H1 (cell line): ENCODE results near the gene PACSIN1. TPM values are rescaled to one million over a fixed set of nuclear protein-coding genes. Genes with fewer than 3 reads are reported as not detected.

Source experiments
- CTCF ChIA-PET: fragments of 300-600 bp; sonication (Branson Sonifier 250); formaldehyde crosslinking; loops from one replicate; lab custom pipeline; 2021; ENCODE audit not compliant: partially characterized antibody; lab: Charles Lee
- POLR2A ChIA-PET: fragments of 300-600 bp; sonication (Branson Sonifier 250); formaldehyde crosslinking; loops from one replicate; lab custom pipeline; 2021; ENCODE audit warnings: inconsistent platforms; ENCODE audit not compliant: partially characterized antibody; lab: Charles Lee
- DNase-seq, 2 experiments: peaks; one replicate each; pipeline versions ENCODE4 v3.0.0 to v3.0.0-alpha.2; 2010 to 2022; ENCODE audit warnings: low spot score in 2 of 2, low read depth in 1 of 2, mixed read lengths in 1 of 2
- FAIRE-seq: peaks from 2 replicates; lab custom pipeline; 2011; peaks lifted over from hg19 to GRCh38; lab: Jason Lieb, UNC
- H2AFZ ChIP-seq: 2 replicates; pipeline ENCODE4 v1.8.1; 2012; ENCODE audit warnings: low read length, inconsistent platforms
- H2AK5ac ChIP-seq: 2 replicates; pipeline ENCODE4 v1.6.1; 2013; ENCODE audit warnings: low read depth, low read length
- H2BK120ac ChIP-seq: replicated peaks from 2 replicates; pipeline ENCODE3; 2013; ENCODE audit warnings: low read depth, low read length, inconsistent platforms
- H2BK12ac ChIP-seq: 2 replicates; pipeline ENCODE4 v1.6.1; 2013; ENCODE audit warnings: low read depth, low read length
- H2BK15ac ChIP-seq: 2 replicates; pipeline ENCODE4 v1.6.1; 2013; ENCODE audit warnings: low read length
- H2BK20ac ChIP-seq: 2 replicates; pipeline ENCODE4 v1.6.1; 2013; ENCODE audit warnings: low read length
- H2BK5ac ChIP-seq: 2 replicates; pipeline ENCODE4 v1.6.1; 2013; ENCODE audit warnings: low read depth, low read length
- H3K14ac ChIP-seq: 2 replicates; pipeline ENCODE4 v1.6.1; 2013; ENCODE audit warnings: inconsistent platforms; ENCODE audit not compliant: insufficient read length
- H3K18ac ChIP-seq: 2 replicates; pipeline ENCODE4 v1.6.1; 2013; ENCODE audit warnings: low read length; ENCODE audit errors: extremely low read depth
- H3K23ac ChIP-seq: 2 replicates; pipeline ENCODE4 v1.6.1; 2013; ENCODE audit warnings: inconsistent platforms; ENCODE audit not compliant: insufficient read length
- H3K23me2 ChIP-seq: 2 replicates; pipeline ENCODE4 v1.6.1; 2013; ENCODE audit warnings: low read depth, low read length
- H3K27ac ChIP-seq: 2 replicates; pipeline ENCODE4 v1.6.1; 2011; ENCODE audit warnings: low read depth, low read length, inconsistent platforms
- H3K27me3 ChIP-seq, 4 experiments: replicated peaks in 1 of 4; 1 replicate in 1 of 4; 2 replicates in 3 of 4; pipeline versions ENCODE4 v1.6.1 to v1.8.1; 2011 to 2013; ENCODE audit warnings: low read length in 3 of 4, mild to moderate bottlenecking in 3 of 4, inconsistent platforms in 2 of 4, mixed read lengths in 2 of 4, moderate library complexity in 1 of 4; ENCODE audit not compliant: control insufficient read depth in 3 of 4, insufficient read depth in 3 of 4; ENCODE audit errors: extremely low read depth in 1 of 4
- H3K36me3 ChIP-seq, 4 experiments: 2 replicates each; pipeline versions ENCODE4 v1.6.1 to v1.8.1; 2011 to 2013; ENCODE audit warnings: mild to moderate bottlenecking in 4 of 4, low read length in 3 of 4, moderate library complexity in 2 of 4, control low read depth in 1 of 4, inconsistent platforms in 1 of 4; ENCODE audit not compliant: insufficient read depth in 4 of 4, control insufficient read depth in 2 of 4
- H3K4ac ChIP-seq: replicated peaks from 2 replicates; pipeline ENCODE3; 2013; ENCODE audit warnings: low read length, low read depth, mixed read lengths, inconsistent platforms; ENCODE audit not compliant: insufficient read length
- H3K4me1 ChIP-seq, 4 experiments: replicated peaks in 1 of 4; 1 replicate in 1 of 4; 2 replicates in 3 of 4; pipeline versions ENCODE4 v1.6.1 to v1.8.1; 2011 to 2013; ENCODE audit warnings: low read length in 3 of 4, inconsistent platforms in 2 of 4, mixed read lengths in 1 of 4; ENCODE audit not compliant: insufficient read depth in 4 of 4, control insufficient read depth in 3 of 4
- H3K4me2 ChIP-seq, 2 experiments: 2 replicates each; pipeline versions ENCODE4 v1.6.1 to v1.8.1; 2011 to 2013; ENCODE audit warnings: low read depth in 2 of 2, low read length in 2 of 2, control low read depth in 1 of 2, inconsistent platforms in 1 of 2, mild to moderate bottlenecking in 1 of 2; ENCODE audit not compliant: insufficient read depth in 1 of 2
- H3K4me3 ChIP-seq, 4 experiments: fragments of 200-600, 300-600 bp in 1 of 4; sonication (generic), shearing (Covaris generic), sonication (Bioruptor Twin) in 1 of 4; 2 replicates each; pipeline versions ENCODE4 v1.5.1 to v1.8.1; 2011 to 2016; ENCODE audit warnings: low read length in 4 of 4, low read depth in 3 of 4, control low read depth in 2 of 4, inconsistent platforms in 2 of 4, mild to moderate bottlenecking in 2 of 4, mixed read lengths in 1 of 4, moderate library complexity in 1 of 4; ENCODE audit not compliant: insufficient read depth in 2 of 4; ENCODE audit errors: extremely low read depth in 1 of 4
- H3K56ac ChIP-seq: replicated peaks from 2 replicates; pipeline ENCODE3; 2013; ENCODE audit warnings: low read depth, mild to moderate bottlenecking, mixed read lengths, low read length, inconsistent platforms; ENCODE audit not compliant: insufficient read length
- H3K79me1 ChIP-seq: 2 replicates; pipeline ENCODE4 v1.6.1; 2013; ENCODE audit warnings: low read depth, low read length, control low read depth
- H3K79me2 ChIP-seq, 2 experiments: 2 replicates each; pipeline versions ENCODE4 v1.6.1 to v1.8.1; 2012 to 2013; ENCODE audit warnings: low read length in 2 of 2, mild to moderate bottlenecking in 2 of 2, inconsistent platforms in 1 of 2; ENCODE audit not compliant: insufficient read depth in 2 of 2, control insufficient read depth in 1 of 2
- H3K9ac ChIP-seq, 4 experiments: replicated peaks in 1 of 4; 1 replicate in 1 of 4; 2 replicates in 3 of 4; pipeline versions ENCODE4 v1.6.1 to v1.8.1; 2011 to 2013; ENCODE audit warnings: low read depth in 3 of 4, low read length in 3 of 4, control low read depth in 2 of 4, mild to moderate bottlenecking in 2 of 4, moderate library complexity in 2 of 4, inconsistent platforms in 1 of 4; ENCODE audit errors: extremely low read depth in 1 of 4
- H3K9me3 ChIP-seq, 2 experiments: 2 replicates each; pipeline versions ENCODE4 v1.6.1 to v1.8.1; 2012 to 2013; ENCODE audit warnings: mild to moderate bottlenecking in 2 of 2, moderate library complexity in 2 of 2, control low read depth in 1 of 2, inconsistent platforms in 1 of 2, low read depth in 1 of 2, low read length in 1 of 2, mixed read lengths in 1 of 2; ENCODE audit not compliant: insufficient read depth in 2 of 2
- H4K20me1 ChIP-seq, 2 experiments: replicated peaks in 1 of 2; 2 replicates each; pipeline versions ENCODE3 to v1.8.1; 2011 to 2013; ENCODE audit warnings: inconsistent platforms in 2 of 2, low read length in 2 of 2, mild to moderate bottlenecking in 1 of 2; ENCODE audit not compliant: insufficient read depth in 2 of 2, control insufficient read depth in 1 of 2
- H4K5ac ChIP-seq: 2 replicates; pipeline ENCODE4 v1.6.1; 2013; ENCODE audit warnings: low read length, low read depth, mixed read lengths, inconsistent platforms; ENCODE audit not compliant: insufficient read length
- H4K8ac ChIP-seq: 2 replicates; pipeline ENCODE4 v1.8.0; 2013; ENCODE audit warnings: mild to moderate bottlenecking, moderate library complexity, low read length, inconsistent platforms; ENCODE audit not compliant: insufficient read depth; ENCODE audit errors: extremely low read depth
- H4K91ac ChIP-seq: replicated peaks from 2 replicates; pipeline ENCODE3; 2013; ENCODE audit warnings: low read length, mixed read lengths, inconsistent platforms; ENCODE audit not compliant: insufficient read length
- BACH1 ChIP-seq: IDR thresholded peaks from 2 replicates; pipeline ENCODE4 v1.6.1; 2012; ENCODE audit warnings: low read length, improper control_type of control experiment
- BRCA1 ChIP-seq: IDR thresholded peaks from 2 replicates; pipeline ENCODE4 v1.6.1; 2012; ENCODE audit warnings: low read depth, low read length, improper control_type of control experiment
- CREB1 ChIP-seq: IDR thresholded peaks from 2 replicates; pipeline ENCODE4 v1.6.1; 2012; ENCODE audit warnings: inconsistent platforms
- FOSL1 ChIP-seq: IDR thresholded peaks from 2 replicates; pipeline ENCODE4 v1.6.1; 2011; ENCODE audit warnings: mild to moderate bottlenecking, low read depth, low read length, moderate library complexity; ENCODE audit not compliant: insufficient read depth
- HDAC2 ChIP-seq, 2 experiments: fragments of 300-600 bp in 1 of 2; sonication (generic) in 1 of 2; IDR thresholded peaks; 2 replicates each; pipeline ENCODE4 v1.6.1; 2011 to 2012; ENCODE audit warnings: low read depth in 2 of 2, low read length in 2 of 2, mild to moderate bottlenecking in 2 of 2, moderate library complexity in 2 of 2, borderline replicate concordance in 1 of 2, inconsistent platforms in 1 of 2
- POU5F1 ChIP-seq: IDR thresholded peaks from 2 replicates; pipeline ENCODE4 v1.6.1; 2011; ENCODE audit warnings: low read depth, mild to moderate bottlenecking, low read length, moderate library complexity
- RBBP5 ChIP-seq: IDR thresholded peaks from 2 replicates; pipeline ENCODE4 v1.7.1; 2012; ENCODE audit warnings: low read depth, mild to moderate bottlenecking, inconsistent platforms, low read length, moderate library complexity, borderline replicate concordance
- RXRA ChIP-seq: IDR thresholded peaks from 2 replicates; pipeline ENCODE4 v1.6.1; 2011; ENCODE audit warnings: low read depth, mild to moderate bottlenecking, low read length, moderate library complexity; ENCODE audit not compliant: insufficient read depth
- SP2 ChIP-seq: IDR thresholded peaks from 2 replicates; pipeline ENCODE4 v1.6.1; 2012; ENCODE audit warnings: mild to moderate bottlenecking, low read length, inconsistent platforms
- TCF12 ChIP-seq: IDR thresholded peaks from 2 replicates; pipeline ENCODE4 v1.6.1; 2011; ENCODE audit warnings: low read depth, mild to moderate bottlenecking, low read length
- USF2 ChIP-seq: IDR thresholded peaks from 2 replicates; pipeline ENCODE4 v1.6.1; 2011; ENCODE audit warnings: low read length, improper control_type of control experiment
- YY1 ChIP-seq: IDR thresholded peaks from 2 replicates; pipeline ENCODE4 v1.6.1; 2011; ENCODE audit warnings: low read depth, mild to moderate bottlenecking, low read length
- WGBS, 2 experiments: shearing (Covaris generic) in 1 of 2; methylation state at CpG; one replicate each; pipeline versions ENCODE4 v1.1.6 to v1.1.7; 2013 to 2015; ENCODE audit warnings: low lambda C conversion rate in 2 of 2, mixed read lengths in 2 of 2, inconsistent platforms in 1 of 2, low coverage in 1 of 2, missing lambda C conversion rate in 1 of 2; ENCODE audit not compliant: insufficient replicate concordance in 2 of 2, insufficient coverage in 1 of 2, insufficient read length in 1 of 2; ENCODE audit errors: extremely low coverage in 1 of 2, missing lambda C conversion rate in 1 of 2; 5-methylcytosine and 5-hydroxymethylcytosine counted together
- polyA plus RNA-seq, 7 experiments: library from polyadenylated mRNA; depleted of rRNA in 3 of 7; stranded (reverse) in 5 of 7; unstranded in 2 of 7; fragments of >200 nt in 5 of 7; fragments of 200-250 nt in 2 of 7; gene quantifications; 1 replicate in 5 of 7; 2 replicates in 1 of 7; 4 replicates in 1 of 7; pipeline versions ENCODE4 v1.2.1 to v1.2.3, GENCODE V29; 2011 to 2013; ENCODE audit warnings: missing spikeins in 2 of 7, mixed read lengths in 2 of 7
- total RNA-seq: library from RNA; stranded (reverse); fragmentation: NEBNext Ultra II Directional; extraction: Animal tissue kit (Norgen Biotek cat#: 25700); gene quantifications from 2 replicates; pipeline ENCODE4 v1.2.1, GENCODE V29; 2021

PACSIN1 gene
- total and polyA plus RNA-seq, 2 of the 8 experiments (the other 6 are each of a cell fraction or from before 2014, with no cell fraction given): 5.9 to 11.1 TPM

GRCh38 chr6:34571388-34571787 is 105.5 kb downstream of the PACSIN1 start:
- no peaks in the 10 kb centered on the region for H3K79me2 ChIP-seq
- H2BK5ac ChIP-seq: no peak overlapping the region
- no peak overlapping the region for H2AFZ ChIP-seq
- CTCF ChIA-PET: interaction anchor here (0.7 to 1.5 kb wide), 3 partner anchors 10 to 118 kb away, joined by 3 to 4 read pairs (median 4); no protein-coding TSS in a partner anchor
- no peak for FAIRE-seq
- H3K14ac ChIP-seq: no peak overlapping the region
- no peak overlapping the region for H3K23ac ChIP-seq
- no peak overlapping the region for H3K4me3 ChIP-seq
- no peak overlapping the region for H3K18ac ChIP-seq
- H2BK12ac ChIP-seq: no peak overlapping the region
- 90% methylated on average over 9 of the region's 9 CpGs; no CpG with 5 or more reads in 1 of the 2 experiments for WGBS, 2 experiments
- H3K4ac ChIP-seq: no peak overlapping the region
- no peaks in the 10 kb centered on the region for H3K36me3 ChIP-seq
- no peak overlapping the region for H3K4me2 ChIP-seq
- no peak overlapping the region for H3K27ac ChIP-seq
- H3K27me3 ChIP-seq: no peaks in the 10 kb centered on the region
- no peaks in the 10 kb centered on the region for H3K9me3 ChIP-seq
- POLR2A ChIA-PET: interaction anchor here (1.5 kb wide), 1 partner anchor 14 kb away, joined by 4 read pairs; no protein-coding TSS in a partner anchor
- H2BK20ac ChIP-seq: no peak overlapping the region
- no peak overlapping the region for H4K8ac ChIP-seq
- DNase-seq: no peak
- H3K4me1 ChIP-seq: peaks cover 2 to 23% (median 12%) of the 10 kb centered on the region in 4 experiments
- H2BK120ac ChIP-seq: no peak overlapping the region
- H3K79me1 ChIP-seq: no peaks in the 10 kb centered on the region
- no peak overlapping the region for H2BK15ac ChIP-seq
- no peaks in the 10 kb centered on the region for H4K20me1 ChIP-seq
- H4K5ac ChIP-seq: no peak overlapping the region
- H3K56ac ChIP-seq: no peak overlapping the region
- no peak overlapping the region for H4K91ac ChIP-seq
- TF ChIP-seq RBBP5: no peak
- TF ChIP-seq BRCA1: no peak
- no peak for TF ChIP-seq CREB1
- TF ChIP-seq SP2: no peak
- TF ChIP-seq YY1: no peak
- no peak for TF ChIP-seq FOSL1
- TF ChIP-seq RXRA: no peak
- no peak for TF ChIP-seq BACH1
- TF ChIP-seq POU5F1: no peak
- no peak for TF ChIP-seq TCF12
- TF ChIP-seq USF2: no peak
- no peak for TF ChIP-seq HDAC2 (IDR thresholded peaks at IDR 0.05; ENCODE audit: borderline replicate concordance in 1 of 2, low read depth in 2 of 2, low read length in 2 of 2)
- no peak overlapping the region for H3K9ac ChIP-seq
- H3K23me2 ChIP-seq: no peaks in the 10 kb centered on the region
- H2AK5ac ChIP-seq: no peak overlapping the region
